HepG2 (cell line): ENCODE data around the gene GARS1. TPM values are rescaled to one million over a fixed set of nuclear protein-coding genes. Genes with fewer than 3 reads are reported as not detected.

Experiments
- ARNT ChIP-seq: fragments of 450-650 bp; IDR thresholded peaks from 2 replicates; pipeline ENCODE4 v1.6.1; 2017
- ARNT2 ChIP-seq: sonication (generic); formaldehyde crosslinking; IDR thresholded peaks from 2 replicates; pipeline ENCODE4 v1.8.0; 2022; ENCODE audit warnings: mild to moderate bottlenecking, low read depth, missing genetic modification reagents, moderate library complexity
- CCDC6 ChIP-seq: sonication (generic); formaldehyde crosslinking; IDR thresholded peaks from 2 replicates; pipeline ENCODE4 v1.8.1; 2022; ENCODE audit warnings: mild to moderate bottlenecking, missing genetic modification reagents, moderate library complexity
- ETV6 ChIP-seq: sonication (generic); formaldehyde crosslinking; conservative IDR thresholded peaks from 2 replicates; pipeline ENCODE4 v1.4.0; 2020; ENCODE audit warnings: missing genetic modification reagents
- HDAC2 ChIP-seq: sonication (generic); formaldehyde crosslinking; IDR thresholded peaks from 2 replicates; pipeline ENCODE4 v1.4.0; 2020; ENCODE audit warnings: missing genetic modification reagents
- ISL2 ChIP-seq: sonication (generic); formaldehyde crosslinking; IDR thresholded peaks from 2 replicates; pipeline ENCODE4 v1.5.0; 2020; ENCODE audit warnings: missing genetic modification reagents
- KAT7 ChIP-seq: IDR thresholded peaks from 2 replicates; pipeline ENCODE4 v1.6.1; 2018; ENCODE audit warnings: borderline replicate concordance, missing compliant biosample characterization
- MAFG ChIP-seq: sonication (generic); formaldehyde crosslinking; IDR thresholded peaks from 2 replicates; pipeline ENCODE4 v1.5.1; 2020; ENCODE audit warnings: mild to moderate bottlenecking, missing genetic modification reagents
- MEIS2 ChIP-seq: sonication (generic); formaldehyde crosslinking; IDR thresholded peaks from 2 replicates; pipeline ENCODE4 v1.9.0; 2021; ENCODE audit warnings: mild to moderate bottlenecking, missing genetic modification reagents
- MXD3 ChIP-seq: IDR thresholded peaks from 2 replicates; pipeline ENCODE4 v1.6.1; 2016; ENCODE audit warnings: mild to moderate bottlenecking, missing biosample characterization, missing genetic modification reagents
- NFIC ChIP-seq: IDR thresholded peaks from 2 replicates; pipeline ENCODE4 v1.6.1; 2012; ENCODE audit warnings: mild to moderate bottlenecking, low read length, inconsistent platforms
- NFKB2 ChIP-seq: sonication (generic); formaldehyde crosslinking; IDR thresholded peaks from 2 replicates; pipeline ENCODE4 v1.4.0; 2020; ENCODE audit warnings: missing genetic modification reagents, borderline replicate concordance
- SALL1 ChIP-seq: sonication (generic); formaldehyde crosslinking; IDR thresholded peaks from 2 replicates; pipeline ENCODE4 v1.8.0; 2022; ENCODE audit warnings: mild to moderate bottlenecking, missing genetic modification reagents
- SMC3 ChIP-seq: IDR thresholded peaks from 2 replicates; pipeline ENCODE4 v1.6.1; 2011; ENCODE audit warnings: low read length, improper control_type of control experiment
- SOX6 ChIP-seq, 2 experiments: fragments of 450-650 bp in 1 of 2; sonication (generic) in 1 of 2; formaldehyde crosslinking in 1 of 2; IDR thresholded peaks; 2 replicates each; pipeline versions ENCODE4 v1.4.0 to v1.6.1; 2017 to 2020; ENCODE audit warnings: antibody characterized with exemption in 1 of 2, mild to moderate bottlenecking in 1 of 2, missing genetic modification reagents in 1 of 2
- SRF ChIP-seq: IDR thresholded peaks from 2 replicates; pipeline ENCODE4 v1.6.1; 2011; ENCODE audit warnings: mild to moderate bottlenecking, low read depth, low read length, moderate library complexity
- TFAP4 ChIP-seq: sonication (generic); IDR thresholded peaks from 2 replicates; pipeline ENCODE4 v1.6.1; 2016; ENCODE audit warnings: low read depth, borderline replicate concordance
- TSC22D2 ChIP-seq: sonication (generic); formaldehyde crosslinking; IDR thresholded peaks from 2 replicates; pipeline ENCODE4 v1.5.1; 2020; ENCODE audit warnings: missing genetic modification reagents, mild to moderate bottlenecking, borderline replicate concordance
- U2AF2 ChIP-seq: fragments of 200-400 bp; formaldehyde crosslinking; IDR thresholded peaks from 2 replicates; pipeline ENCODE4 v1.6.1; 2017; ENCODE audit warnings: low read depth, mild to moderate bottlenecking, low read length
- ZBTB43 ChIP-seq: sonication (generic); formaldehyde crosslinking; conservative IDR thresholded peaks from 2 replicates; pipeline ENCODE4 v1.4.0; 2020; ENCODE audit warnings: missing genetic modification reagents
- ZBTB8A ChIP-seq: sonication (generic); formaldehyde crosslinking; IDR thresholded peaks from 2 replicates; pipeline ENCODE4 v1.4.0; 2020; ENCODE audit warnings: mild to moderate bottlenecking, low read depth, missing genetic modification reagents, borderline replicate concordance
- ZFP62 ChIP-seq: sonication (generic); formaldehyde crosslinking; IDR thresholded peaks from 2 replicates; pipeline ENCODE4 v1.4.0; 2020; ENCODE audit warnings: missing genetic modification reagents
- ZNF143 ChIP-seq: sonication (generic); formaldehyde crosslinking; IDR thresholded peaks from 2 replicates; pipeline ENCODE4 v1.4.0; 2020; ENCODE audit warnings: missing genetic modification reagents
- ZNF224 ChIP-seq: sonication (generic); formaldehyde crosslinking; IDR thresholded peaks from 2 replicates; pipeline ENCODE4 v1.5.0; 2020; ENCODE audit warnings: mild to moderate bottlenecking, missing genetic modification reagents
- ZNF234 ChIP-seq: sonication (generic); formaldehyde crosslinking; conservative IDR thresholded peaks from 2 replicates; pipeline ENCODE4 v1.5.1; 2020; ENCODE audit warnings: mild to moderate bottlenecking, missing genetic modification reagents
- ZNF446 ChIP-seq: sonication (generic); formaldehyde crosslinking; IDR thresholded peaks from 2 replicates; pipeline ENCODE4 v1.5.0; 2020; ENCODE audit warnings: mild to moderate bottlenecking, missing genetic modification reagents
- ZNF710 ChIP-seq: sonication (generic); formaldehyde crosslinking; IDR thresholded peaks from 2 replicates; pipeline ENCODE4 v1.5.0; 2020; ENCODE audit warnings: mild to moderate bottlenecking, missing genetic modification reagents, borderline replicate concordance
- ZNF784 ChIP-seq: sonication (generic); formaldehyde crosslinking; IDR thresholded peaks from 2 replicates; pipeline ENCODE4 v1.5.1; 2020; ENCODE audit warnings: missing genetic modification reagents, mild to moderate bottlenecking, borderline replicate concordance
- polyA plus RNA-seq, 8 experiments: library from polyadenylated mRNA; depleted of rRNA in 3 of 8; stranded (reverse) in 7 of 8; unstranded in 1 of 8; fragments of >200 nt; fragmentation: Illumina TruSeq in 4 of 8; extraction: Trizol in 4 of 8; gene quantifications; 2 replicates each; pipeline versions ENCODE4 v1.2.1 to v1.2.3, GENCODE V29; 2011 to 2016; ENCODE audit warnings: low read depth in 4 of 8, missing spikeins in 1 of 8, mixed read lengths in 1 of 8; ENCODE audit not compliant: insufficient read depth in 1 of 8
- total RNA-seq, 5 experiments: library from RNA; depleted of rRNA; stranded (reverse); fragments of >200 nt; fragmentation: Illumina TruSeq; extraction: Trizol; gene quantifications; 2 replicates each; pipeline ENCODE4 v1.2.3, GENCODE V29; 2016; ENCODE audit warnings: low read depth in 1 of 5

The GARS1 gene
- total and polyA plus RNA-seq, 2 of the 13 experiments (the other 11 are each of a cell fraction or from before 2014, with no cell fraction given) = 140 to 460 TPM

GRCh38 chr7:30595436-30596013 lies 847 bp downstream of the GARS1 start (continued):
- TF ChIP-seq MEIS2 (CRISPR knock-in tag) (no peak), ZBTB8A (CRISPR knock-in tag) (no peak), TFAP4 (no peak), ZNF710 (no peak), ARNT2 (CRISPR knock-in tag) (0 out of 2 replicates have a peak, but pooled peaks have one; percentile 46), SMC3 (no peak), U2AF2 (no peak), CCDC6 (CRISPR knock-in tag) (0 out of 2 replicates have a peak, but pooled peaks have one; percentile 1), HDAC2 (CRISPR knock-in tag) (no peak), ZNF784 (CRISPR knock-in tag) (no peak), NFKB2 (no peak), SALL1 (CRISPR knock-in tag) (no peak), KAT7 (CRISPR knock-in tag) (no peak), MXD3 (CRISPR knock-in tag) (no peak), ZNF234 (CRISPR knock-in tag) (no peak), ISL2 (CRISPR knock-in tag) (no peak), ARNT (no peak), TSC22D2 (CRISPR knock-in tag) (no peak), SOX6 (IDR thresholded peaks at IDR 0.05) (no peak), SOX6 (CRISPR knock-in tag; IDR thresholded peaks at IDR 0.05) (0 out of 2 replicates have a peak, but pooled peaks have one; percentile 4), ETV6 (CRISPR knock-in tag) (no peak), NFIC (0 out of 2 replicates have a peak, but pooled peaks have one; percentile 11), ZNF446 (CRISPR knock-in tag) (no peak), ZNF224 (no peak), ZBTB43 (CRISPR knock-in tag) (no peak), ZNF143 (CRISPR knock-in tag) (no peak), SRF (no peak), MAFG (no peak), ZFP62 (CRISPR knock-in tag) (no peak)
